HG03159 (cell line): Measurements from ENCODE around the gene ZBTB8B.
"Not testable (repeated sequence)": the region's sequence is repeated elsewhere in the genome, so short reads cannot be mapped to it uniquely, and the experiment has no call there.

Source experiments
- ATAC-seq: cut with Tn5 transposase; IDR thresholded peaks from one replicate; pipeline ENCODE4 v1.9.1; 2021; ENCODE audit warnings: mild to moderate bottlenecking, moderate library complexity; ENCODE audit not compliant: unreplicated experiment

ZBTB8B gene

GRCh38 chr1:32464716-32465577 is at the start of gene ZBTB8B:
TSS of gene ZBTB8B (plus strand) at chr1:32465072. CDS start at chr1:32470625, 5,553 bp downstream.
- ATAC-seq: no peak

- ATAC-seq: no peak
Observed at GRCh38 chr1:32421775-32422174, 43.1 kb upstream of the ZBTB8B start.

GRCh38 chr1:32426489-32427255 is 38.2 kb upstream of the ZBTB8B start:
- no peak for ATAC-seq

- no peak for ATAC-seq
Observed at GRCh38 chr1:32427264-32427963, 37.5 kb upstream of the ZBTB8B start.

- ATAC-seq: no peak
Observed at GRCh38 chr1:32431736-32432400, 33.0 kb upstream of the ZBTB8B start.

GRCh38 chr1:32438136-32438535 is 26.7 kb upstream of the ZBTB8B start:
- ATAC-seq: no peak

- ATAC-seq: not testable (repeated sequence)
Observed at GRCh38 chr1:32438777-32439176, 26.1 kb upstream of the ZBTB8B start.

GRCh38 chr1:32441467-32441866 is 23.4 kb upstream of the ZBTB8B start:
- not testable (repeated sequence) for ATAC-seq

- ATAC-seq: no peak
Observed at GRCh38 chr1:32447469-32448185, 17.2 kb upstream of the ZBTB8B start.

GRCh38 chr1:32448186-32448772 is 16.6 kb upstream of the ZBTB8B start:
- ATAC-seq: not testable (repeated sequence)

- ATAC-seq: no peak
Observed at GRCh38 chr1:32448773-32449456, 16.0 kb upstream of the ZBTB8B start.

GRCh38 chr1:32449457-32449831 is 15.4 kb upstream of the ZBTB8B start:
- not testable (repeated sequence) for ATAC-seq

- no peak for ATAC-seq
Observed at GRCh38 chr1:32454726-32455125, 10.1 kb upstream of the ZBTB8B start.

GRCh38 chr1:32455958-32456357 is 8.9 kb upstream of the ZBTB8B start:
- ATAC-seq: no peak

GRCh38 chr1:32458798-32459197 is 6.1 kb upstream of the ZBTB8B start:
- not testable (repeated sequence) for ATAC-seq

GRCh38 chr1:32462977-32463376 is 1.9 kb upstream of the ZBTB8B start:
- not testable (repeated sequence) for ATAC-seq

- no peak for ATAC-seq
Observed at GRCh38 chr1:32464191-32464715, 619 bp upstream of the ZBTB8B start.

- no peak for ATAC-seq
Observed at GRCh38 chr1:32465578-32465933, 684 bp downstream of the ZBTB8B start.

GRCh38 chr1:32466761-32467160 is 1.9 kb downstream of the ZBTB8B start:
- ATAC-seq: no peak
